T-helper 2 cell treated with Interferon-gamma antibody and Interleukin-4, amounts not matched to agents 5 μg/mL and 100 μg/mL, for 36 hours (primary cell): Measurements from ENCODE around the gene CACUL1.
"Not testable (repeated sequence)": the region's sequence is repeated elsewhere in the genome, so short reads cannot be mapped to it uniquely, and the experiment has no call there.

Source experiments
- DNase-seq: peaks from one replicate; pipeline ENCODE4 v3.0.0; 2021; ENCODE audit warnings: low spot score
- H3K27ac Mint-ChIP-seq: one replicate; pipeline ENCODE4 v1.8.0; 2021; ENCODE audit warnings: mild to moderate bottlenecking, mixed read lengths
- H3K27me3 Mint-ChIP-seq: one replicate; pipeline ENCODE4 v1.8.0; 2021; ENCODE audit warnings: low read depth, mixed read lengths
- H3K36me3 Mint-ChIP-seq: one replicate; pipeline ENCODE4 v1.8.0; 2021; ENCODE audit warnings: low read depth, mixed read lengths
- H3K4me1 Mint-ChIP-seq: one replicate; pipeline ENCODE4 v1.8.0; 2021; ENCODE audit warnings: low read depth, mixed read lengths
- H3K4me3 Mint-ChIP-seq: one replicate; pipeline ENCODE4 v1.8.0; 2022; ENCODE audit warnings: mild to moderate bottlenecking, moderate library complexity, mixed read lengths
- H3K9me3 Mint-ChIP-seq: one replicate; pipeline ENCODE4 v1.8.0; 2021; ENCODE audit warnings: mixed read lengths

The CACUL1 gene

DNA sequence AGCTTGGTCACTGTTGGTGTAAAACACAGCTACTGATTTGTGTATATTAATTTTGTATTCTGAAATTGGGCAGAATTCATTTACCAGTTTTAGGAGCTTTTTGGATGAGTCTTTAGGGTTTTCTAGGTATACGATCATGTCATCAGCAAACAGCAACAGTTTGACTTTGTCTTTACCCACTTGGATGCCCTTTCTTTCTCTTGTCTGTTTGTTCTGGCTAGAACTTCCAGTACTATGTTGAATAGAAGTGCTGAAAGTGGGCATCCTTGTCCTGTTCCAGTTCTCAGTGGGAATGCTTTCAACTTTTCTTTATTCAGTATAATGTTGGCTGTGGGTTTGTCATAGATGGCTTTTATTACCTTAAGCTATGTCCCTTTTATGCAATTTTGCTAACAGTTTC lies 109.5 kb downstream of the CACUL1 start:
- not testable (repeated sequence) for H3K4me1 Mint-ChIP-seq, H3K9me3 Mint-ChIP-seq, DNase-seq, H3K36me3 Mint-ChIP-seq, H3K27ac Mint-ChIP-seq, H3K4me3 Mint-ChIP-seq
- peaks cover 23% of the 10 kb centered on the region for H3K27me3 Mint-ChIP-seq

DNA sequence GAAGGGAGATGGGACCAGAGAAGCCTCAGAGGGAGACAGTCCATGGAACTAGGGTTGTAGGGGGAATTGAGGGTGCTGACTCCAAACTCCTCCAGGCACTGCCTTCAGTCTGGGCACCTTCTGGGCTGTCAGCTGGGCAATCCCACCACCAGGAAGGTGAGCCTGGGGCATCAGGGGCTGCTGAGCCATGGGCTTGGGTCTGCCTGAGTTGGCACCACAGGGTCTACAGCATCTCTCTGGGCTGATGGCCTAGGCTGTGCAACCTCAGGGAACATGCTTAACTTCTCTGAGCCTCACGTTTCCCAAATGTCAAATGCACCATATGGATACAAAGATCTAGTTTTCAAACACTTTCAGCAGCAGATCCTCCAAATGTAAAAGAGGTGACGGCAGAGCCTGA lies 112.5 kb downstream of the CACUL1 start:
- no peak overlapping the region for H3K27ac Mint-ChIP-seq

DNA sequence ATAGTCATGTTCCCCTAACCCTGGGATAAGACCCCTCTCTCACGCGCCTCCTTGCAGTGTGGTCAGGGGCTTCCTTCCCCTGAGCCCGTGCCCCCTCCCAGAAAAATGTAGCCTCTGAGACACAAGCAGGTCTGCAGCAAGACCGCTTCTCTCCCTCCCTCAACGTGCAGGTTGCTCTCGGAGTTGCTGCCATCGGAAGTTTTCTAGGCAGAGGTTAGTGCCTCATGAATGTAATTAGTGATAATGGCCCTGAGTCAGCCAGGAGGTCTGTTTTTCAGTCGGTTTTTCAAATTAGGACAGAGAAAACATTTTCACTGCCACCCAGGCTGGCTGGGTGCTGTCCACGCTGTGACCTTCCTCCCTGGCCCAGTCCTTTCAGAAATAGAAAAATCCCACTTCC lies 116.1 kb downstream of the CACUL1 start:
- DNase-seq: no peak

More for the DNA sequence above, 112.5 kb downstream of the CACUL1 start:
- no peaks in the 10 kb centered on the region for H3K9me3 Mint-ChIP-seq
- no peaks in the 10 kb centered on the region for H3K36me3 Mint-ChIP-seq
- no peaks in the 10 kb centered on the region for H3K4me1 Mint-ChIP-seq
- H3K27me3 Mint-ChIP-seq: peaks cover 5% of the 10 kb centered on the region
- no peak overlapping the region for H3K4me3 Mint-ChIP-seq
- DNase-seq: no peak

DNA sequence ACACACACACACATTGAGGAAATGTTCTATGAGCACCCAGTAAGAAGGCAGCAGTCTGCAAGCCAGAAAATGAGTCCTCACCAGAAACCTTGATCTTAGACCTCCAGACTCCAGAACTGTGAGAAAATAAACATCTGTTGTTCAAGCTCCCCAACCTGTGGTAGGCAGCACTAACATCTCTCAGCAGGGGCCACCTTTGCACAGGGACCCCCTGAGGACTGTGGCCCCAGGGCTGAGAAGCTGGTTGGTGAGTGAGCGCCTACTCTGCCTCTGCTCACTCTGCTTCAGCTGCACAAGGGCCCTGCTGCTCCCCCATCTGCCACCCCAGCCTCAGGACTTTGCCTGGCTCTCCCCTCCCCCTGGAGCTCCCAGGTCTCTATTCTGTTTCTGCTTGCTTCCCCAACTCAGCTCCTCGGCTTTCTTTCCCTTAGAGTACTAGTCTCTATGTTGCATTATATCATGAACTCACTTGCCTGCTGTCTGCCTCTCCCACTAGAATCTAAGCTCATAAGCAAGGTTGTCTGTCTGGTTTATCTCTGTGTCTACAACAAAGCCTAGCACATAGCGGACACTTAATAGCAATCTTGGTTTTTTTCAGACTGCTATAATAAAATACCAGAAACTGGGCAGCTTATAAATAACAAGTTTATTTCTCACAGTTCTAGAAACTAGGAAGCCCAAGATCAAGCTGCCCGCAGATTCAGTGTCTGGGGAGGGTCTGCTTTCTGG lies 118.9 kb downstream of the CACUL1 start:
- H3K4me3 Mint-ChIP-seq: no peak overlapping the region
- DNase-seq: no peak
- H3K27me3 Mint-ChIP-seq: peaks cover 2% of the 10 kb centered on the region
- H3K36me3 Mint-ChIP-seq: no peaks in the 10 kb centered on the region
- no peaks in the 10 kb centered on the region for H3K9me3 Mint-ChIP-seq
- no peaks in the 10 kb centered on the region for H3K4me1 Mint-ChIP-seq
- no peak overlapping the region for H3K27ac Mint-ChIP-seq

More for the DNA sequence above, 116.1 kb downstream of the CACUL1 start:
- Mint-ChIP-seq H3K4me1 (no peaks in the 10 kb centered on the region), H3K9me3 (no peaks in the 10 kb centered on the region), H3K4me3 (no peak overlapping the region), H3K27me3 (peaks cover 4% of the 10 kb centered on the region), H3K27ac (no peak overlapping the region), H3K36me3 (no peaks in the 10 kb centered on the region)

DNA sequence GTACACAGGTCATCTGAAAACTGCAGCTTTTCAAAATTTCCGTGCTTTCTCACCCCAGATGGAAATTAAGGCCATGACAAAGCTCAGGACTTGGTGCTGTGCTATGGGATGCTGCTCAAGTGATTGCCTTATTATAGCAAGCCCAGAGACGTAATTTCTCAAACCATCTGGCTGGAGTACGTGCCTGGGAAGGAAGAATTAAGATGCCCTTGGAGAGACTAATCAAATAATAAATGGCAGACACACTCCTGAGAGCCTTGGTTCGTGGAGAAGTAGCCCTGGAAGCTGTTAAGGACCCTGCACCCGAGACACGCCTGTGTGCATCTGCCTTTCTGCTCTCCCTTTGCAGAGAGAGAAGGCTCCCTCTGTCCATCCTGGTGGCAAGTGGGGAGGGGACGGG lies 121.0 kb downstream of the CACUL1 start:
- no peaks in the 10 kb centered on the region for H3K4me1 Mint-ChIP-seq
- no peaks in the 10 kb centered on the region for H3K36me3 Mint-ChIP-seq
- H3K9me3 Mint-ChIP-seq: no peaks in the 10 kb centered on the region
- H3K27ac Mint-ChIP-seq: no peak overlapping the region
- DNase-seq: no peak
- peaks cover 4% of the 10 kb centered on the region for H3K27me3 Mint-ChIP-seq
- H3K4me3 Mint-ChIP-seq: no peak overlapping the region

DNA sequence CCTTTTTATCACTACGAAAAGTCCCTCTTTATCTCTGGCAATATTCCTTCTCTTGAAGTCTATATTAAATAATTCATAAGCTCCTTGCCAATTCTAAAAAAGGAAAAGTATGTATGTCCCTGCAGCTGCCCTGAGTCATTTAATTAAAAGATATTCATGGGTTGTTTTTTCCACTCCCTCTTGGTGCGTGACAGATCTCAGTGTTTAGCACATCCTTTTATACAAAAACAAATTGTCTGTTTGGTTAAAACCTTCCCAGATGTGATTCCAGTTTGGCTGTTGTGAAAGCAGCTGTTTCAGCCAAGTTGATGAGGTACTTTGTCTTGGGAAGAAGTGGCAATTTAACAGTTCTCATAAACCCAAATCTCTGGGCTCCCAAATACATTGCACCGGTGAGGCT lies 125.6 kb downstream of the CACUL1 start:
- Mint-ChIP-seq H3K9me3 (no peaks in the 10 kb centered on the region), H3K36me3 (no peaks in the 10 kb centered on the region), H3K27me3 (peaks cover 8% of the 10 kb centered on the region), H3K27ac (no peak overlapping the region), H3K4me1 (no peaks in the 10 kb centered on the region), H3K4me3 (no peak overlapping the region)
- DNase-seq: no peak

DNA sequence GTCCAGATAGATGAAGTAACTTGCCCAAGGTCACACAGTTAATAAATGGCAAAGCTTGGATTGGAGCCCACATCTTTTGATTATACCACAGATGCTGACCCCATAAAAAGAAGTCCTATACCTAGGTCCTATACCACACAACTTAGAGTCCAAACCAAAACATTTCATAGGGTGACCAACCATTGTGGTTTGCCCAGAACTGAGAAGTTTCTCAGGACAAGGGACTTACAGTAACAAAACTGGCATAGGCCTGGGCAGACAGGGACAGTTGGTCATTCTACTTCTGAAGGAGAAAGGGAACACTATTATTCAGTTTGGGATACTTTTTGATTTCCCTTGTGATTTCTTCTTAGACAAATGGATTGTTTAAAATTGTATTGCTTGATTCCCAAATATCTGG lies 126.4 kb downstream of the CACUL1 start:
- no peaks in the 10 kb centered on the region for H3K36me3 Mint-ChIP-seq
- H3K4me1 Mint-ChIP-seq: no peaks in the 10 kb centered on the region
- DNase-seq: no peak
- no peak overlapping the region for H3K27ac Mint-ChIP-seq
- peaks cover 8% of the 10 kb centered on the region for H3K27me3 Mint-ChIP-seq
- no peak overlapping the region for H3K4me3 Mint-ChIP-seq
- H3K9me3 Mint-ChIP-seq: no peaks in the 10 kb centered on the region

DNA sequence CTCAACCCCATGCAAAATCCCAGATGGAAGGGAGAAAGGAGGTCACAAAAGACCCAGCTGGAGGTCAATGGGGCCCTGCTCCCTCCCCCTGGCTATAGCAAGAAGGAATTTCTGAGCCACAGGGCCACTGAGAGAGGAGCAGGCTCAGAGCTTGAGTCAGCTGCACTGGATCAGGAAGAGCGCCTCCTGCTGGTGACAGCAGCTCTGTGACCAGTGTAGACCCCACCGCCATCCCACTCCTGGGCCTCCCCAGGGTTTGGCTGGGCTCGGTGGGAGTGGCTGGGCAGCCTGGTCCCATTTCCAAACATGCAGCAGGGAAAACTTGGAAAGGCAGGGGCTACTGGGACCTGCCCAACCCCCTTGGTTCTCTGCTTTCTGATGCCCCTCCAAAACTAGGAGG lies 127.8 kb downstream of the CACUL1 start:
- DNase-seq: no peak
- Mint-ChIP-seq H3K36me3 (no peaks in the 10 kb centered on the region), H3K4me1 (no peaks in the 10 kb centered on the region), H3K27me3 (peaks cover 9% of the 10 kb centered on the region), H3K9me3 (no peaks in the 10 kb centered on the region), H3K27ac (no peak overlapping the region), H3K4me3 (no peak overlapping the region)
